SK-N-SH (cell line): ENCODE results near the gene ABCF3. TPM values are rescaled to one million over a fixed set of nuclear protein-coding genes. Genes with fewer than 3 reads are reported as not detected.

ENCODE experiments used
- CTCF ChIA-PET: fragments of 300-600, 350-600 bp; formaldehyde crosslinking; extraction: SDS; loops from one replicate; lab custom pipeline; 2021; lab: Yijun Ruan, JAX
- POLR2A ChIA-PET: fragments of 350-600 bp; sonication (Branson Sonifier 250); formaldehyde crosslinking; extraction: SDS; loops from one replicate; lab custom pipeline; 2020; ENCODE audit warnings: antibody characterized with exemption, inconsistent platforms; lab: Yijun Ruan, JAX
- DNase-seq: peaks from one replicate; pipeline ENCODE4 v3.0.0; 2012
- H2AFZ ChIP-seq: fragments of 200-600 bp; sonication (generic); 2 replicates; pipeline ENCODE4 v1.8.1; 2016; ENCODE audit warnings: antibody characterized with exemption, mild to moderate bottlenecking, low read depth
- H3F3A ChIP-seq: fragments of 200-600 bp; sonication (generic); replicated peaks from 2 replicates; pipeline ENCODE3; 2016; ENCODE audit warnings: antibody characterized with exemption, mild to moderate bottlenecking; ENCODE audit not compliant: insufficient read depth
- H3K27ac ChIP-seq, 2 experiments: fragments of 200-500 bp in 1 of 2; fragments of 200-600 bp in 1 of 2; sonication (Bioruptor generic) in 1 of 2; sonication (generic), shearing (Covaris generic) in 1 of 2; 2 replicates each; pipeline versions ENCODE4 v1.5.1 to v1.6.1; 2014 to 2016; ENCODE audit warnings: low read depth in 2 of 2, inconsistent platforms in 1 of 2, low read length in 1 of 2, mild to moderate bottlenecking in 1 of 2, mixed read lengths in 1 of 2
- H3K27me3 ChIP-seq: fragments of 200-600 bp; sonication (generic), shearing (Covaris generic); 2 replicates; pipeline ENCODE4 v1.6.1; 2016; ENCODE audit warnings: mixed run types; ENCODE audit not compliant: insufficient read depth
- H3K36me3 ChIP-seq, 2 experiments: fragments of 200-500 bp in 1 of 2; fragments of 200-600 bp in 1 of 2; sonication (Bioruptor generic) in 1 of 2; sonication (generic) in 1 of 2; replicated peaks in 1 of 2; 2 replicates each; pipeline versions ENCODE3 to v1.5.1; 2014 to 2016; ENCODE audit warnings: low read length in 1 of 2, mild to moderate bottlenecking in 1 of 2; ENCODE audit not compliant: insufficient read depth in 2 of 2, control insufficient read depth in 1 of 2
- H3K4me1 ChIP-seq, 2 experiments: fragments of 200-500 bp in 1 of 2; fragments of 200-600 bp in 1 of 2; sonication (Bioruptor generic) in 1 of 2; sonication (generic), shearing (Covaris generic) in 1 of 2; 2 replicates each; pipeline versions ENCODE4 v1.5.1 to v1.6.1; 2014 to 2016; ENCODE audit warnings: low read depth in 1 of 2, low read length in 1 of 2, mixed run types in 1 of 2; ENCODE audit not compliant: insufficient read depth in 2 of 2, control insufficient read depth in 1 of 2
- H3K4me2 ChIP-seq: fragments of 200-600 bp; sonication (generic), shearing (Covaris generic); 2 replicates; pipeline ENCODE4 v1.6.1; 2017; ENCODE audit warnings: mixed run types
- H3K4me3 ChIP-seq, 2 experiments: fragments of 200-500 bp in 1 of 2; fragments of 200-600 bp in 1 of 2; sonication (Bioruptor generic) in 1 of 2; sonication (generic), shearing (Covaris generic) in 1 of 2; 2 replicates each; pipeline versions ENCODE4 v1.5.1 to v1.8.1; 2014 to 2016; ENCODE audit warnings: low read depth in 2 of 2, inconsistent platforms in 1 of 2, low read length in 1 of 2, mild to moderate bottlenecking in 1 of 2, mixed read lengths in 1 of 2, moderate library complexity in 1 of 2
- H3K79me2 ChIP-seq: fragments of 200-600 bp; sonication (generic); 2 replicates; pipeline ENCODE4 v1.8.1; 2017; ENCODE audit warnings: mild to moderate bottlenecking; ENCODE audit not compliant: insufficient read depth
- H3K9ac ChIP-seq: fragments of 200-600 bp; sonication (generic); 2 replicates; pipeline ENCODE4 v1.6.1; 2017; ENCODE audit warnings: mixed run types
- H3K9me2 ChIP-seq: fragments of 200-600 bp; sonication (generic); 2 replicates; pipeline ENCODE4 v1.6.1; 2017; ENCODE audit warnings: mixed run types
- H3K9me3 ChIP-seq: fragments of 200-600 bp; sonication (generic); 2 replicates; pipeline ENCODE4 v1.6.1; 2017; ENCODE audit warnings: mixed run types, mild to moderate bottlenecking, moderate library complexity
- H4K20me1 ChIP-seq: fragments of 200-600 bp; sonication (generic); 2 replicates; pipeline ENCODE4 v1.6.1; 2017; ENCODE audit warnings: mild to moderate bottlenecking, mixed run types; ENCODE audit not compliant: insufficient read depth
- ELF1 ChIP-seq: IDR thresholded peaks from 2 replicates; pipeline ENCODE4 v1.4.0; 2012
- EP300 ChIP-seq, 2 experiments: IDR thresholded peaks; 2 replicates each; pipeline versions ENCODE4 v1.4.0 to v1.6.1; 2012; ENCODE audit warnings: borderline replicate concordance in 1 of 2, low read depth in 1 of 2, low read length in 1 of 2
- FOSL2 ChIP-seq: IDR thresholded peaks from 2 replicates; pipeline ENCODE4 v1.4.0; 2012; ENCODE audit warnings: low read depth, mild to moderate bottlenecking, moderate library complexity, borderline replicate concordance
- FOXM1 ChIP-seq: IDR thresholded peaks from 2 replicates; pipeline ENCODE4 v1.4.0; 2012; ENCODE audit warnings: low read depth, mild to moderate bottlenecking
- GABPA ChIP-seq: IDR thresholded peaks from 2 replicates; pipeline ENCODE4 v1.4.0; 2012; ENCODE audit warnings: low read depth, mild to moderate bottlenecking
- GATA2 ChIP-seq: sonication (generic); formaldehyde crosslinking; IDR thresholded peaks from 2 replicates; pipeline ENCODE4 v1.5.0; 2020; ENCODE audit warnings: mild to moderate bottlenecking, missing genetic modification reagents
- MXI1 ChIP-seq: IDR thresholded peaks from 2 replicates; pipeline ENCODE4 v1.6.1; 2012; ENCODE audit warnings: mild to moderate bottlenecking, low read depth, low read length, improper control_type of control experiment
- NRF1 ChIP-seq: IDR thresholded peaks from 2 replicates; pipeline ENCODE4 v1.6.1; 2012; ENCODE audit warnings: low read depth, mild to moderate bottlenecking, low read length
- REST ChIP-seq: IDR thresholded peaks from 2 replicates; pipeline ENCODE4 v1.6.1; 2012; ENCODE audit warnings: mild to moderate bottlenecking, low read depth, low read length, moderate library complexity
- SIN3A ChIP-seq: IDR thresholded peaks from 2 replicates; pipeline ENCODE4 v1.6.1; 2012; ENCODE audit warnings: low read depth, mild to moderate bottlenecking, low read length, moderate library complexity, borderline replicate concordance
- SMC3 ChIP-seq: IDR thresholded peaks from 2 replicates; pipeline ENCODE4 v1.6.1; 2012; ENCODE audit warnings: low read depth, low read length, improper control_type of control experiment
- WGBS: methylation state at CpG from one replicate; pipeline ENCODE4 v1.1.6; 2017; ENCODE audit warnings: low lambda C conversion rate; 5-methylcytosine and 5-hydroxymethylcytosine counted together
- polyA plus RNA-seq, 3 experiments: library from polyadenylated mRNA; depleted of rRNA; stranded (reverse); fragments of >200 nt; gene quantifications; 2 replicates each; pipeline ENCODE4 v1.2.3, GENCODE V29; 2012
- TF ChIP-seq, protein P1 (sequence below): fragments of 200-600 bp; sonication (generic); IDR thresholded peaks from 2 replicates; pipeline ENCODE4 v1.6.1; 2017; ENCODE audit warnings: antibody characterized with exemption, mild to moderate bottlenecking, moderate library complexity
- TF ChIP-seq, protein P2 (sequence below): IDR thresholded peaks from 2 replicates; pipeline ENCODE4 v1.4.0; 2012; ENCODE audit warnings: low read depth, borderline replicate concordance
- TF ChIP-seq, protein P3 (sequence below): fragments of 150-350 bp; IDR thresholded peaks from 2 replicates; pipeline ENCODE4 v1.6.1; 2016; ENCODE audit warnings: mild to moderate bottlenecking, low read depth, low read length

The ABCF3 gene
- polyA plus RNA-seq, 1 of the 3 experiments (the other 2 are of a cell fraction): 55.6 TPM

DNA sequence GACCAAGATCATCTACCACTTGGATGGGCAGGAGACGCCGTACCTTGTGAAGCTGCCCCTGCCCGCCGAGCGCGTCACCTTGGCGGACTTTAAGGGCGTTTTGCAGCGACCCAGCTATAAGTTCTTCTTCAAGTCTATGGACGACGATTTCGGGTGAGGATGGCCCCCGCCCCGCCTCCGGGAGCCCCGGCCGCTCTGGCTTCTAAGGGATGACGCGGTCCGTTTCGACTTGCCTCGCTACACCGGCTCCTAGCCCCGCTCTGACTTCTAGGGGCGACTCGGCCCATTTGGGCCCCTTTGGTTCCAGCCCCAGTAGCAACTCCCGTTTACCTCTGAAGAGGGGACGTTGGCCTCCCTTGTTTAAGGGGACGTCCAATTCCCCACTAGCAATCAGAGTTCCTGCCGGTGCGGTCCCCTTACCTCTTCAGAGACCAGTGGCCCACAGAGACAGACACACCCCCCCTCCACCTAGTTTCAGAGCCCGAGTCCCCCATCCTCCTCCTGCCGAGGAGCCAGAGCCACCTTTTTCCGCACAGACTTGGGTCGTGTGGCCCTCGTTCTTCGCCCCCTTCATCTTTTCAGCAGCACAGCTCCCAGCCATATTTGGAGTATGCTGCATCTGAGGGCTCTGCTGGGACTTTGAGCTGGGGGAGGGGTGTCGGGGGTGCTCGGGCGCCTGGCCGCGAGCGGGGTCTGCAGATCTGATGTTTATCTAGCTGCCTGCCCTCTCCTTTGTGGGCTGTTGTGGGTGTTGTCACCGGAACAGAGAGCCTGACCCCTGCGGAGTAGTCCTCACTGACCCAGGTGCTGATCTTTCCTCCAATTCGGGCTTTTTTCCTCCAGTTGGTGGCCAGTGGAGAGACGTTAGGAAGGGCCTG is 30.1 kb upstream of the ABCF3 start:
- Histone ChIP-seq H3K27ac (peak overlapping the region; percentile 82 to 90), H3K27me3 (no peaks in the 10 kb centered on the region), H3K4me2 (peak overlapping the region; percentile 92), H3K4me1 (peaks cover 16 to 17% of the 10 kb centered on the region in 2 experiments; a peak in 3 of 4 replicates), H3K4me3 (peak overlapping the region; percentile 80 to 95), H3K9ac (peak overlapping the region; percentile 87), H3F3A (peaks cover 20% of the 10 kb centered on the region)
- CTCF ChIA-PET: interaction anchor here (0.7 to 2.4 kb wide), 7 partner anchors 11 to 94 kb away, joined by 3 to 15 read pairs (median 4); partner anchors contain the start of genes AP2M1, EEF1AKMT4 and EIF2B5
- POLR2A ChIA-PET: interaction anchor here (0.5 to 1.9 kb wide), 6 partner anchors 16 to 622 kb away, joined by 3 to 9 read pairs (median 4); partner anchors contain the start of genes ABCF3, AP2M1 and EIF2B5
- DNase-seq: peak; percentile 74
- no peak for TF ChIP-seq FOSL2
- TF ChIP-seq MXI1: no peak; the same call in 1 of the 2 replicates
- TF ChIP-seq REST: peak; percentile 33; the same call in 1 of the 2 replicates
- peak; percentile 56 for TF ChIP-seq GATA2 (CRISPR knock-in tag)
- no peak for TF ChIP-seq NRF1
- no peak for TF ChIP-seq SIN3A
- TF ChIP-seq ELF1: no peak
- TF ChIP-seq, all 33 proteins: peak for 2
- H3K79me2 ChIP-seq: peaks cover 65% of the 10 kb centered on the region
- peaks cover 0 to 7% of the 10 kb centered on the region in 2 experiments for H3K36me3 ChIP-seq
- H4K20me1 ChIP-seq: peaks cover 40% of the 10 kb centered on the region
- peak overlapping the region; percentile 53; the same call in 1 of the 2 replicates for H2AFZ ChIP-seq
- no peaks in the 10 kb centered on the region for H3K9me3 ChIP-seq
- 3% methylated on average over 21 of the region's 47 CpGs for WGBS
- no peaks in the 10 kb centered on the region for H3K9me2 ChIP-seq

DNA sequence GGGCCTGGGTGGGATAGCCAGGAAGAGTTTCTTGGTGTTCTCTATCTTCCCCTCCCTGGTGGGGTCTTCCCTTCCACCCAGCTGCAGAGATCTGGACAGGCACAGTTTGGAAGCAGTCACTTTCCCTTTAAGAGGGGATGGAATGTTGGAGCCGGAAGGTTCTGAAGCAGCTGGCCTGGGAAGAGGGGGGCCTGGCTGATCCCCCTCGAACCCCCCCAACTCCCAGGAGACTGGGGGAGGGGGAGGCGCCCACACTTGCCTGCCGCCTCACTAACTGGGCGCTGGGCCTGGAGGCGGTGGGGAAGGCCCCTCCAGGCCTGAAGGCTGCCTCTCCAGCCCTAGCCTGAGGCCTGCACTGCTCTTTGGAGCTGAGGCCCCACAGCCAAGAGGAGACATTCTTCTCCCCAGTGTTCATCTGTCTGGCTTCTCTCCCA is 29.5 kb upstream of the ABCF3 start:
- H3K4me3 ChIP-seq: peak overlapping the region; percentile 80 to 95
- no peaks in the 10 kb centered on the region for H3K9me3 ChIP-seq
- H3F3A ChIP-seq: peaks cover 20% of the 10 kb centered on the region
- peak overlapping the region; percentile 82 to 90; a peak in 3 of 4 replicates for H3K27ac ChIP-seq
- peaks cover 47% of the 10 kb centered on the region for H4K20me1 ChIP-seq
- ChIA-PET POLR2A (interaction anchor here (0.6 to 1.9 kb wide), 3 partner anchors 15 to 22 kb away, joined by 3 to 9 read pairs (median 4); partner anchors contain the start of genes AP2M1 and EIF2B5), CTCF (interaction anchor here (0.7 to 2.4 kb wide), 5 partner anchors 12 to 93 kb away, joined by 3 to 15 read pairs (median 4); partner anchors contain the start of genes EEF1AKMT4 and EIF2B5)
- H3K79me2 ChIP-seq: peaks cover 72% of the 10 kb centered on the region
- no peak overlapping the region for H2AFZ ChIP-seq
- no peaks in the 10 kb centered on the region for H3K27me3 ChIP-seq
- peaks cover 16 to 17% of the 10 kb centered on the region in 2 experiments; a peak in 3 of 4 replicates for H3K4me1 ChIP-seq
- 0% methylated on average over 3 of the region's 6 CpGs for WGBS
- peak overlapping the region; percentile 92 for H3K4me2 ChIP-seq
- peak overlapping the region; percentile 87 for H3K9ac ChIP-seq
- DNase-seq: peak; percentile 78
- H3K36me3 ChIP-seq: peaks cover 0 to 7% of the 10 kb centered on the region in 2 experiments
- no peaks in the 10 kb centered on the region for H3K9me2 ChIP-seq
- TF ChIP-seq, protein P1, sequence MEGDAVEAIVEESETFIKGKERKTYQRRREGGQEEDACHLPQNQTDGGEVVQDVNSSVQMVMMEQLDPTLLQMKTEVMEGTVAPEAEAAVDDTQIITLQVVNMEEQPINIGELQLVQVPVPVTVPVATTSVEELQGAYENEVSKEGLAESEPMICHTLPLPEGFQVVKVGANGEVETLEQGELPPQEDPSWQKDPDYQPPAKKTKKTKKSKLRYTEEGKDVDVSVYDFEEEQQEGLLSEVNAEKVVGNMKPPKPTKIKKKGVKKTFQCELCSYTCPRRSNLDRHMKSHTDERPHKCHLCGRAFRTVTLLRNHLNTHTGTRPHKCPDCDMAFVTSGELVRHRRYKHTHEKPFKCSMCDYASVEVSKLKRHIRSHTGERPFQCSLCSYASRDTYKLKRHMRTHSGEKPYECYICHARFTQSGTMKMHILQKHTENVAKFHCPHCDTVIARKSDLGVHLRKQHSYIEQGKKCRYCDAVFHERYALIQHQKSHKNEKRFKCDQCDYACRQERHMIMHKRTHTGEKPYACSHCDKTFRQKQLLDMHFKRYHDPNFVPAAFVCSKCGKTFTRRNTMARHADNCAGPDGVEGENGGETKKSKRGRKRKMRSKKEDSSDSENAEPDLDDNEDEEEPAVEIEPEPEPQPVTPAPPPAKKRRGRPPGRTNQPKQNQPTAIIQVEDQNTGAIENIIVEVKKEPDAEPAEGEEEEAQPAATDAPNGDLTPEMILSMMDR: no peak
- TF ChIP-seq, protein P2, sequence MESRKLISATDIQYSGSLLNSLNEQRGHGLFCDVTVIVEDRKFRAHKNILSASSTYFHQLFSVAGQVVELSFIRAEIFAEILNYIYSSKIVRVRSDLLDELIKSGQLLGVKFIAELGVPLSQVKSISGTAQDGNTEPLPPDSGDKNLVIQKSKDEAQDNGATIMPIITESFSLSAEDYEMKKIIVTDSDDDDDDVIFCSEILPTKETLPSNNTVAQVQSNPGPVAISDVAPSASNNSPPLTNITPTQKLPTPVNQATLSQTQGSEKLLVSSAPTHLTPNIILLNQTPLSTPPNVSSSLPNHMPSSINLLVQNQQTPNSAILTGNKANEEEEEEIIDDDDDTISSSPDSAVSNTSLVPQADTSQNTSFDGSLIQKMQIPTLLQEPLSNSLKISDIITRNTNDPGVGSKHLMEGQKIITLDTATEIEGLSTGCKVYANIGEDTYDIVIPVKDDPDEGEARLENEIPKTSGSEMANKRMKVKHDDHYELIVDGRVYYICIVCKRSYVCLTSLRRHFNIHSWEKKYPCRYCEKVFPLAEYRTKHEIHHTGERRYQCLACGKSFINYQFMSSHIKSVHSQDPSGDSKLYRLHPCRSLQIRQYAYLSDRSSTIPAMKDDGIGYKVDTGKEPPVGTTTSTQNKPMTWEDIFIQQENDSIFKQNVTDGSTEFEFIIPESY: no peak
- TF ChIP-seq SIN3A: peak; percentile 57; the same call in 1 of the 2 replicates
- no peak; a peak in 1 of 4 replicates for TF ChIP-seq EP300 (IDR thresholded peaks at IDR 0.05; ENCODE audit: borderline replicate concordance in 1 of 2, low read depth in 1 of 2, low read length in 1 of 2)
- no peak for TF ChIP-seq GABPA
- TF ChIP-seq, protein P3, sequence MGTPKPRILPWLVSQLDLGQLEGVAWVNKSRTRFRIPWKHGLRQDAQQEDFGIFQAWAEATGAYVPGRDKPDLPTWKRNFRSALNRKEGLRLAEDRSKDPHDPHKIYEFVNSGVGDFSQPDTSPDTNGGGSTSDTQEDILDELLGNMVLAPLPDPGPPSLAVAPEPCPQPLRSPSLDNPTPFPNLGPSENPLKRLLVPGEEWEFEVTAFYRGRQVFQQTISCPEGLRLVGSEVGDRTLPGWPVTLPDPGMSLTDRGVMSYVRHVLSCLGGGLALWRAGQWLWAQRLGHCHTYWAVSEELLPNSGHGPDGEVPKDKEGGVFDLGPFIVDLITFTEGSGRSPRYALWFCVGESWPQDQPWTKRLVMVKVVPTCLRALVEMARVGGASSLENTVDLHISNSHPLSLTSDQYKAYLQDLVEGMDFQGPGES: no peak
- TF ChIP-seq SMC3: no peak
- TF ChIP-seq FOXM1: no peak
